NCI-H2171 treated with DMSO at 0.1 percent for 48 hours (cell line): Measurements from ENCODE around the gene TNFSF9.
"Not testable (repeated sequence)": the region's sequence is repeated elsewhere in the genome, so short reads cannot be mapped to it uniquely, and the experiment has no call there.

ENCODE experiments used
- DNase-seq: peaks from one replicate; lab custom pipeline; 2025; lab: John Stamatoyannopoulos, UW

Gene TNFSF9

GRCh38 chr19:6508028-6508771, 22.6 kb upstream of the TNFSF9 start:
- DNase-seq, result not testable (repeated sequence)

- DNase-seq, result no peak
Measured at GRCh38 chr19:6509118-6509971, 21.5 kb upstream of the TNFSF9 start.

- DNase-seq, result no peak
Measured at GRCh38 chr19:6510618-6511017, 20.2 kb upstream of the TNFSF9 start.

- no peak for DNase-seq
Measured at GRCh38 chr19:6514089-6514488, 16.7 kb upstream of the TNFSF9 start.

- no peak for DNase-seq
Measured at GRCh38 chr19:6514926-6515544, 15.8 kb upstream of the TNFSF9 start.

GRCh38 chr19:6516018-6516658, 14.7 kb upstream of the TNFSF9 start:
- DNase-seq, result peak; percentile 64

GRCh38 chr19:6516659-6517291, 14.1 kb upstream of the TNFSF9 start:
- peak; percentile 70 for DNase-seq

GRCh38 chr19:6518145-6518911, 12.5 kb upstream of the TNFSF9 start:
- DNase-seq, result no peak

GRCh38 chr19:6519289-6519688, 11.5 kb upstream of the TNFSF9 start:
- no peak for DNase-seq

GRCh38 chr19:6521718-6522646, 8.8 kb upstream of the TNFSF9 start:
- DNase-seq, result no peak

GRCh38 chr19:6522712-6523111, 8.1 kb upstream of the TNFSF9 start:
- DNase-seq, result no peak

- DNase-seq, result no peak
Measured at GRCh38 chr19:6524311-6524710, 6.5 kb upstream of the TNFSF9 start.

GRCh38 chr19:6527893-6528543, 2.8 kb upstream of the TNFSF9 start:
- DNase-seq, result no peak

GRCh38 chr19:6528544-6529121, 2.2 kb upstream of the TNFSF9 start:
- DNase-seq, result no peak

GRCh38 chr19:6529351-6529750, 1.5 kb upstream of the TNFSF9 start:
- DNase-seq, result no peak

GRCh38 chr19:6529937-6530385, 865 bp upstream of the TNFSF9 start:
- DNase-seq, result no peak

GRCh38 chr19:6531163-6531955, 533 bp downstream of the TNFSF9 start:
- DNase-seq, result no peak

GRCh38 chr19:6531956-6532243, 1.1 kb downstream of the TNFSF9 start:
- DNase-seq, result no peak
